Esophagus muscularis mucosa (tissue), 4 donors: ENCODE measurements around the gene TP53I13.

Experiments
- EP300 ChIP-seq: sonication (generic); formaldehyde crosslinking; IDR thresholded peaks from one replicate; pipeline ENCODE4 v1.6.1; 2017; ENCODE audit warnings: antibody characterized with exemption
- POLR2A ChIP-seq: fragments of 450-650 bp; IDR thresholded peaks from one replicate; pipeline ENCODE4 v1.6.1; 2017; ENCODE audit warnings: antibody characterized with exemption, moderate library complexity, mild to moderate bottlenecking, low read depth
- TF ChIP-seq, protein P1 (sequence below), 3 experiments: fragments of 200-600 bp in 2 of 3; fragments of 450-650 bp in 1 of 3; sonication (generic) in 2 of 3; IDR thresholded peaks; one replicate each; pipeline ENCODE4 v1.5.1; 2017 to 2019; ENCODE audit warnings: antibody characterized with exemption in 3 of 3, mild to moderate bottlenecking in 2 of 3, moderate library complexity in 1 of 3

DNA sequence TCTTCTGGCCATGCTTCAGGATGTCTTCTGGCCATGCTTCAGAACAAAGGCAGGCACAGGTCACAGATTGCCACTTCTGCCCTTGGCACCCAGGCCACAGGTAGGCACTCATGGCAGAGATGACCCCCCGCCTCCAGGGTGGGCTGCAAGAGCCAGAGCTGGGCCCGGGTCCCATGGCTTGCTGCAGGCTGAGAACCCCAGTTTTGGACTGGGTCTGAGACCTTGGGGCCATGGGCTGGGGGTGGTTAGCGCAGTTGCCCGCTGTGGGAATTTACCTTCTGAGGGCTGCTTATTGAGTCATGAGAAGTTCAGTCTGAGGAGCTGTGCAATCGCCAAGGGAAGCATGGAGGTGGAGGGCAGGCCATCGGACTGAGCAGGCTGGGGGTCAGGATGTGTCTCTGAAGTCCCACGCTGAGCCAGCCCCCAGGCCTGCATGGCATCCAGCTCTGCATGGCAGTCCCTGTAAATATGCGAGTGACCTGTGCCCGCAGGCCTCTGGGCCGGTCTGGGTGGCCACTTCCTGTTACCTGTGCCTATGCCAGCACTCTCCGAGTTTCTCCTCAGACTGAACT, 26.1 kb downstream of the TP53I13 start:
- TF ChIP-seq POLR2A (no peak), EP300 (no peak)
- TF ChIP-seq, protein P1, sequence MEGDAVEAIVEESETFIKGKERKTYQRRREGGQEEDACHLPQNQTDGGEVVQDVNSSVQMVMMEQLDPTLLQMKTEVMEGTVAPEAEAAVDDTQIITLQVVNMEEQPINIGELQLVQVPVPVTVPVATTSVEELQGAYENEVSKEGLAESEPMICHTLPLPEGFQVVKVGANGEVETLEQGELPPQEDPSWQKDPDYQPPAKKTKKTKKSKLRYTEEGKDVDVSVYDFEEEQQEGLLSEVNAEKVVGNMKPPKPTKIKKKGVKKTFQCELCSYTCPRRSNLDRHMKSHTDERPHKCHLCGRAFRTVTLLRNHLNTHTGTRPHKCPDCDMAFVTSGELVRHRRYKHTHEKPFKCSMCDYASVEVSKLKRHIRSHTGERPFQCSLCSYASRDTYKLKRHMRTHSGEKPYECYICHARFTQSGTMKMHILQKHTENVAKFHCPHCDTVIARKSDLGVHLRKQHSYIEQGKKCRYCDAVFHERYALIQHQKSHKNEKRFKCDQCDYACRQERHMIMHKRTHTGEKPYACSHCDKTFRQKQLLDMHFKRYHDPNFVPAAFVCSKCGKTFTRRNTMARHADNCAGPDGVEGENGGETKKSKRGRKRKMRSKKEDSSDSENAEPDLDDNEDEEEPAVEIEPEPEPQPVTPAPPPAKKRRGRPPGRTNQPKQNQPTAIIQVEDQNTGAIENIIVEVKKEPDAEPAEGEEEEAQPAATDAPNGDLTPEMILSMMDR (IDR thresholded peaks at IDR 0.05), result no peak
